ENCODE data around the gene PDZK1IP1.

PDZK1IP1 gene

GRCh38 chr1:47189844-47190508, at the start of gene PDZK1IP1:
Gene PDZK1IP1, minus strand, starts transcription at chr1:47190036. Its CDS starts 104 bp downstream, at chr1:47189932.
- DNase-seq = no peak

GRCh38 chr1:47238935-47239592, 49.2 kb upstream of the PDZK1IP1 start:
- DNase-seq = no peak

- DNase-seq = no peak
Measured at GRCh38 chr1:47235806-47236205, 46.0 kb upstream of the PDZK1IP1 start.

GRCh38 chr1:47235241-47235681, 45.4 kb upstream of the PDZK1IP1 start:
- DNase-seq = no peak

- no peak for DNase-seq
Measured at GRCh38 chr1:47233186-47233585, 43.4 kb upstream of the PDZK1IP1 start.

GRCh38 chr1:47232187-47232874, 42.5 kb upstream of the PDZK1IP1 start, which contains the start of gene TAL1:
Gene TAL1, minus strand, starts transcription at chr1:47232225. Its CDS starts 6,337 bp downstream, at chr1:47225888.
- DNase-seq = no peak

- no peak for DNase-seq
Measured at GRCh38 chr1:47231301-47232186, 41.7 kb upstream of the PDZK1IP1 start.

- DNase-seq = no peak
Measured at GRCh38 chr1:47230692-47231300, 41.0 kb upstream of the PDZK1IP1 start.

- no peak for DNase-seq
Measured at GRCh38 chr1:47229886-47230691, 40.3 kb upstream of the PDZK1IP1 start.

GRCh38 chr1:47229031-47229885, 39.4 kb upstream of the PDZK1IP1 start:
- no peak for DNase-seq

GRCh38 chr1:47228644-47229030, 38.8 kb upstream of the PDZK1IP1 start:
- no peak for DNase-seq

- DNase-seq = no peak
Measured at GRCh38 chr1:47227341-47228232, 37.8 kb upstream of the PDZK1IP1 start.

GRCh38 chr1:47226839-47227215, 37.0 kb upstream of the PDZK1IP1 start:
- no peak for DNase-seq

- no peak for DNase-seq
Measured at GRCh38 chr1:47226121-47226838, 36.4 kb upstream of the PDZK1IP1 start.

- DNase-seq = no peak
Measured at GRCh38 chr1:47225430-47226100, 35.7 kb upstream of the PDZK1IP1 start.

- DNase-seq = no peak
Measured at GRCh38 chr1:47224676-47225399, 35.0 kb upstream of the PDZK1IP1 start.

- no peak for DNase-seq
Measured at GRCh38 chr1:47223921-47224675, 34.3 kb upstream of the PDZK1IP1 start.
